HG03139 (cell line): ENCODE measurements around the gene ITPK1.

Experiments used
- ATAC-seq: cut with Tn5 transposase; IDR thresholded peaks from one replicate; pipeline ENCODE4 v1.9.1; 2021; ENCODE audit not compliant: unreplicated experiment

Gene ITPK1

GRCh38 chr14:92994131-92994676 is 121.5 kb downstream of the ITPK1 start:
- no peak for ATAC-seq

DNA sequence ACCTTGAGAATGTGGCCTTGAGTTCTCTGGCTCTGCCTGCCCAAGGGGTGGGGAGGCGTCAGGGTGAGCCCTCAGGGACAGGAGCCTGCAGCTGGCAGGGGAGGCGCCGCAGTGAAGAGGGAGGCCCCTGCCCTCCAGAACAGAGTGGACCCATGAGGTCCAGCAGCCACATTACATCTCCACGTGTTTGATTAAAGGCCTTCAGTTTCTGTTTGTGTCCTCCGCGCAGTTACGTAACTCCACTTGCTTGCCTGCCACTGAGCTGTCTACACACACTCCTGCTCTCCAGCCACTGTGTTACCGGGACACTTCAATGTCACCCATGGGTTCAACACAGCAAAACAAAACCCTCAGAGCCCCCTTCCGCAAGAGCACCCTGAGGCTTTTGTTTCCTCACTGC is 122.4 kb downstream of the ITPK1 start:
- ATAC-seq: no peak

DNA sequence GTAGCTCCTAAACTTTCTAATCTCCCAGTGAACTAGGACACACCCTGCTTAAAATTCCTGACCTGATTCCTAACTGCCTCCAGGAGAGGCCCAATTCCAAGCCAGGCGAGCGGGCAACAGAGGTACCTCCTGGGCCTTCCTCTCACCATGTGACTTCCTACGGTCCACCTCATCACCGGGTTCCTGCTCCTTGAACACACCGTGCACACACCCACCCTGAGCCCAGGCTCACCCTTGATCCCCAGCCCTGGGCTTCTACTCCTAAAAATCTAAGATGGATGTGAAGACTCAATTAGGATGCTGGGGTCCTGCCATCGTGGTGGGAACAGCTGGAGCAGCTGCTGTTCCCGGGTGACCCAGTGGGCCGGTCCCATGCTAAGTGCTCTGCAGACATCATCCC is 124.2 kb downstream of the ITPK1 start:
- ATAC-seq: no peak

GRCh38 chr14:92990456-92991430 is 125.0 kb downstream of the ITPK1 start:
- ATAC-seq: no peak

DNA sequence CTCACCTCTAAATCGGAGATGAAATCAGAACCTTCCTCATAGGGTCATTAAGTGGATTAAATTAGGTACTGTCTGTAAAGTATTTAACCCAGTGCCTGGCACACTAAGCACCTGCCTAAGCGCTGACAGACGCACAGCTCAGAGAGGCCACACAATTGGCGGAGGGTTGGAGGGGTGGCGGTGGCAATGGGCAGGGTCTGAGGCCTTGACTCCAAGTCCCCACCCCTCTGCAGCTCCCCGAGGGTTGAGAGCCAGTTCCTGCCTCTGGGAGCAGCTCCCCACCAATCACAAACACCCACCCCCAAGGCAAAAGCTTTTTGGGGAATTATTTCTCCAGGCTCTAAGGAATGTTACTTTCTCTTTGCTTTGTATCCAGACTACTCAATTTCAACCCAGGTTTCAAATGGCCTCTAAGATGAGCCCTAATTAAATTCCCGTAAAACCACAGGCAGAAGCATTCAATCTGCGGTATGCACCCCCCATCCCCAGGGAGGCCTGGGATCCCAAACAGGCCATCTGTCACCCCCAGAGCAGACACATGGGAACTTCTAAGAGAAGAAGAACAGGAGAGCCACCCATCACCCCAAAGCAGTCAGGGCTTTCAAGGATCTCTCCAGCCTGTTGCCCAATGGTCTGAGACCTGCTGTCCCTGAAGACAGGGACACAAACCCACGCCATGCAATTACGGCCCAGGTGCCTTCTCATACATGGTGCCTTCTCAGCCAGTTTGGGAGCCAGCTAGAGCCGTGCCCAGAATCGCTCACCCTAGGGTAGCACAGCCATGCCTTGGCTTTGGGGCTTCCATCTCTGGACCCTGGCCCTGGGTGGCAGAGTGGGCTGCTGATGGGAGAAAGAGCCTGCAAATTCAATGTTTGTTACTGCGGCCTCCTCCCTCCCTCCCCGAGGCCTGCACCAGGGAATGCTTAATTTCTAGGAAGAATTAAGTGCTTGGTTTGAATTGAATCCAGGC is 126.7 kb downstream of the ITPK1 start:
- ATAC-seq: no peak

- no peak for ATAC-seq
These were observed 127.8 kb downstream of the ITPK1 start for GRCh38 chr14:92987713-92988510.

DNA sequence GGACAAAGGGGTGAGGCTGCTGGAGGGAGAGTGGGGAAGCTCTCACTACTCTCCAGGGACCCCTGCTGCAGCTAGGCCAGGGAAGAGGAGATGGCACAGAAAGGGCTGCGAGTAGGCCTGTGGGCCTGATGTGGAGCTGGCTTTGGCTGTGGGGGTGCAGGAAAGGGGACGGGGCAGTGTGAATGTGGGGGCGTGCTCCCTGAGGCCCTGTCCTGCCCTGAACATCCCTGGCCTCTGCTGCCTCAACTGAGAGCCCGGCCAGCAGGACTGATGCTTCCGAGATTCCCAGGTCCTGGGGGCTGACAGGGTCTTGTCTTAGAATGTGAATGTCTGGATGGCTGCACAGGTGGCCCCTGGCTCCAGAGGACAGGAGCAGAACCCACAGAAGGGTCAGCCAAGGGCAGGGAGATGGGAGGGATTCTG is 128.6 kb downstream of the ITPK1 start:
- no peak for ATAC-seq

DNA sequence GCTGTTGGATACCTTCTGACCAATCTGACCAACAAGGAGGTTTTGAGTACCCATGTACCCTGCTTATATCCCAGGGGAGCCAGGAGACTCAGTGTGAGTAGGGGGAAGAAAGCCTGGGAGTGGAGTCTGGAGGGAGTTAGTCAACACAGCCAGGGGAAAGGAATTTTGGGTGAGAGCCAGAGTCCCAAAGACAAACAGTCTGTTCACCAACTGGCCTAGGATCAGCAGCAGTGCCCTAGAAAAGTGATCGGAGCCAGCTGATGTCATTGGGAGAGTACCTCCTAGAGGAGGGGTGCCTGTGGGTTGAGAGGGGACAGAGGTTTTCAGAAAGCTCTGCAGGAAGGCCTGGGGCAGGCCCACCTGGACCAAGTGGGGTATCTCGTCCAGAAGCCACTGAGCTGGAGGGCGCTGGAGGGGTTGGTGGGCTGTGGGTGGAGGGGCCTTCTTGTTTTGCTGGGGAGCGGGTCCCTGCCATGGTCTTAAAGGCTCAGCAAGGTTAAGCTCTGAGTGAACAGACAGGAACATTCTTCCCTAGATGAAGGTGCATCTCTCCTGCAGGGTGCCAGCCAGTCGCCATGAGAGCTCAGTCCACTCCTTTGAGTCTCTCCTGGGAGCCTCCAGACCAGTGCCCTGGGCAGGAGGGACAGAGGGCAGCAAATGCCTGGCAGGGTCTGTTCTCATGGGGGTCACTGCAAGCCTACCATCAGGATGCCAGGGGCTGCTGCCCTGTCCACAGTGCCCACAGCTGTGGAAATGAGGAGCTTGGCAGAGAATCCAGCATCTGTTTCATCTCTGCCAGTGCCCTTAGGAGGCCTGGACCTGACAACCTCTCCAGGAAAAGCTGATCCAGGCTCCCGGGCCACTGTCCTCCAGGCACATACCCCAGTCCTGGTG is 129.2 kb downstream of the ITPK1 start:
- ATAC-seq: no peak

DNA sequence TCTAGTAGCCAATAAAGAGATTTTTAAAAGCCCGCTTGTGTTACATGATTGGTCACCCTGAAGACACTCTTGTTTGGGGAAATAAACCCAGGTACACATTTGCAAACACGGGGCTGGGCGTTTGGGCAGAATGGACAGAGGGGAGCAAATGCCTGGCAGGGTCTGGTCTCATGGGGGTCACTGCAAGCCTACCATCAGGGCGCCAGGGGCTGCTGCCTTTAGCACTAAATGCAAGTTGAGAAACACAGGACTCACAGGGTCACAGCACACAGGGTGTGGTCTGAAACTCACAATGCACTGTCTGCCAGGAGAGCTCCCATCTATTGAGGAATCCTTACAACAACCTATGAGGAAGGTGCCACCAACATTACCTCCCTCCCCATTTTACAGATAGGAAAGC is 130.2 kb downstream of the ITPK1 start:
- no peak for ATAC-seq

DNA sequence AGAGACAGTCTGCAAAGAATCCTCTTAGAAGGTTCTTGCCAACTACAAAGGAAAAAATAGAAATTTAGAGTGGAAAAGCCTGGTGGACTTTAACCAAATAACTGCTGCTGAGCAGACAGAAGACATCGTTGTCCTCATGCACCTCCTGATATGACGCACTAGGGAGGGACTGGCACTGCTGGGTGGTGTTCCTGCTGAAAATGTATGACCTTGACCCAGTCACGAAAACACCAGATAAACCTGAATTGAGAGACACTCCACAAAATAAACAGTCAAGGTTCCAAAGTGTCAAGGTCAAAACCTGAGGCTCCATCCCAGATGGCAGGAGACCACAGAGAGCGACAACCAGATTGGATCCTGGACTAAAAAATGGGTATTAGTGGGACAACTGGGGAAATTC is 130.8 kb downstream of the ITPK1 start:
- no peak for ATAC-seq

GRCh38 chr14:92984082-92984788 is 131.5 kb downstream of the ITPK1 start:
- ATAC-seq: no peak

- ATAC-seq: no peak
These were observed 132.8 kb downstream of the ITPK1 start for GRCh38 chr14:92982956-92983355.

DNA sequence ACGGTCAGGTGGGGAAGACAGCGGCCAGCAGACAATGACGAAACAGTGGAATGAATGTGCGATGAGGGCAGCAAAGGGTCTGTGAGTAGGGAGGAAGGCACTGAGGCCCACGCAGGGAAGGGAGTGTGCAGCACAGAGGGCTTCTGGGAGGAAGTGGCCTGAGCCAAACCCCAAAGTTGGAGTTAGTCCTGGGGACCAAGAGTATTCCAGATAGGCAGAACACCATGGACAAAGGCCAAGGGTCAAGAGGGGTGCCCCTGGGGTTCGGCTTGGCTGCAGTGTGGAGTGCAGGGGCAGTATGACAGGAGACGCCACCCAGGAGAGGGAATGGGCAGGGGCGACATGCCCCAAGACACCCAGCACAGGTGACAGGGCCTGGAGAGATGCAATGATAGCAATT is 134.0 kb downstream of the ITPK1 start:
- no peak for ATAC-seq

DNA sequence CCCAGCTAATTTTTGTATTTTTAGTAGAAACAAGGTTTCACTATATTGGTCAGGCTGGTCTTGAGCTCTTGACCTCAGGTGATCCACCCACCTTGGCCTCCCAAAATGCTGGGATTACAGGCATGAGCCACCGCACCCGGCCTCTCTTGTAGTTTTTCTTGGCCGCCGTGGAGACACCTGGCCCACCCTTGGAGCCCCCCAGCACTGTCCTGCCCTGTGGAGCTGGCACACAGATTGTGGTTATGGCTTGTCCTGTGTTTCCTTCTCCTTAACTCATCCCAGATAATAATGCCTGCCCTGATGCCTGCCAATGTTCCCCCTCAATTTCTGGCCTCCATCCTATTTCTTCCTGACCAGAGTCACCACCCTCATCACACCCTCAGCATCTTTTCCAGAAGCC is 134.9 kb downstream of the ITPK1 start:
- ATAC-seq: no peak

GRCh38 chr14:92978229-92979021 is 137.3 kb downstream of the ITPK1 start:
- ATAC-seq: no peak

DNA sequence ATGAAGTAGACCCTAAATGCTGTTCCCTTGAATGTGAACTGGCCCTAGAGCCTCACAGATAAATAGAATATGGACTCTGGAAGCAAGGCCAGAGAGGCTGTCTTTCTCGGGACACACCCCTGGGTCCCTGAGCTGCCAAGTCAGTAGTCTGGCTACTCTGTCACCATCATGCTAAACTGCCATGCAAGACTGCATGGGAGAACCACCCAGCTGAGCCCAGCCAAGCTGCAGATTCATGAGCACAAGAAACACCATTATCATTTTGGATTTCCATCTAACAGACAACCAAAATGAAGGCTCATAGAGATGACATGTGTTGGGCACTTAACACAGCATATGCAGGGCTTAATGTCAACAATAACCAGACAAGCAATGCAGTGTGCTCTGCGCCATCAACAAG is 139.5 kb downstream of the ITPK1 start:
- ATAC-seq: no peak

DNA sequence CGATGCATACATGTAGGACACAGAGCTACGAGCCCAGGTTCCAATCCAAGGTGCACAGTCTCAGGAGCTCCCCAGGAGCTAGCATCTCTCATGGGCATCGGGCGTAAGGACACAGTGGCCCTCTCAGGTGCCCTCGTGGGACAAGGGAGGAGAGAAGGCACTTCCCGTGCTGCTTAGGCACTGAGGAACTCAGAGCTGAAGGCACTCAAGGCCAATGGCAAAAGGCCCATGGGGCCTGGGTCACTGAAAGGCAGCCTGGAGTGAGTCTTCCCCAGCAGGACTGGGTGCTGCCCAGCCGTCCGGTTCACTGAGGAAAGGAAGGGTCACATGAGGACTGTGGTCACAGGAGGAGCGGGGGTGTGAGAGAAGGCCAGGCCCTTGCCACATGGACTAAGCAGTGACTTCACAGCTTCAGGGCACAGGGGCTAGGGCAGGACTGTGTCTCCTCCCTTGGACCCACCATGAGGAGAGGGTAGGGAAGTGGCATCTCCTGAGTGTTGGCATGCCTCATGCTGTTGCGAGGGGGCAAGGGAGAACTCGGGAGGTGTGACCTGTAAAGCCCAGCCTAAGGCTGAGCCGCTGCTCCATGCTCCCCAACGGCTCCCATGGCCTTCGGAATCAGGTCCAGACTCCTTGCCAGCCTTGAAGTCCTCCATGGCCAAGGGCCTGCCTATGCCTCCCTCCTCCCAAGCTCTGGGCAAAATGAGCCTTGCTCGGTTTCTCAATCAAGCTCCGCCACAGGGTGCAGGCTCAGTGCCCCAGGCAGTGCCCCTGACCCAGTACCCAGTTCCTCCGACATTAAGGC is 141.0 kb downstream of the ITPK1 start:
- ATAC-seq: no peak
